GM12891 (cell line): ENCODE results near the gene NLRP1.

Source experiments
- DNase-seq: peaks from one replicate; pipeline ENCODE4 v3.0.0; 2011; ENCODE audit warnings: low spot score; ENCODE audit not compliant: insufficient read length
- FAIRE-seq: peaks from 2 replicates; lab custom pipeline; 2011; peaks lifted over from hg19 to GRCh38; lab: Jason Lieb, UNC
- PAX5 ChIP-seq: IDR thresholded peaks from 2 replicates; pipeline ENCODE4 v1.6.1; 2011; ENCODE audit warnings: low read length, moderate library complexity, mild to moderate bottlenecking; ENCODE audit not compliant: insufficient read depth, severe bottlenecking
- POLR2A ChIP-seq: IDR thresholded peaks from 2 replicates; pipeline ENCODE4 v1.6.1; 2011; ENCODE audit warnings: low read depth, low read length, control low read depth
- POLR2AphosphoS5 ChIP-seq: IDR thresholded peaks from 2 replicates; pipeline ENCODE4 v1.6.1; 2011; ENCODE audit warnings: low read depth, low read length, control low read depth
- POU2F2 ChIP-seq: IDR thresholded peaks from 2 replicates; pipeline ENCODE4 v1.6.1; 2011; ENCODE audit warnings: low read depth, mild to moderate bottlenecking, control low read depth, low read length, moderate library complexity
- SPI1 ChIP-seq: IDR thresholded peaks from 2 replicates; pipeline ENCODE4 v1.6.1; 2011; ENCODE audit warnings: low read depth, low read length, control low read depth
- TAF1 ChIP-seq: IDR thresholded peaks from 2 replicates; pipeline ENCODE4 v1.6.1; 2011; ENCODE audit warnings: low read depth, low read length, control low read depth

The NLRP1 gene

DNA sequence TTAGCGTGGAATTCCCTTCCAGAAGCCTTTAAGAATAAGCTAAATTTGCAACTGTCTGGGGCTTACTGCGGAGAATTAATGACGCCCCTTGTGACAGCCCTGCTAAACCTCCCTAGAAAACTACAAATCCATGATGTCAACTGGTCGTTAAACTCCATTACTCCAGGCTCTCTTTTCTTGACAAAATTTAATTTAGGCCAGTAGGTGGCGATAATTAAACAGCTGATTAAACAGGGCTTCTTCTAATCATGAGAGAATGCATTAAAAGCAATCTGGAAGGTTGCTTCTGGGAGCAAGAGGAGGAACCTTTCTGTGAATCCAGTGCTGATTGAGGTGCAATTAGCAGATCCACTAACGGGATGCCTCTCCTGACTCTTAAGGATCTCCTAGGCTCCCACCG, 8.1 kb upstream of the NLRP1 start:
- TF ChIP-seq POU2F2 = no peak
- TF ChIP-seq PAX5 = no peak
- no peak for TF ChIP-seq POLR2A
- TF ChIP-seq SPI1 = no peak
- no peak for TF ChIP-seq TAF1
- TF ChIP-seq POLR2AphosphoS5 = no peak
- no peak for DNase-seq
- FAIRE-seq = no peak

DNA sequence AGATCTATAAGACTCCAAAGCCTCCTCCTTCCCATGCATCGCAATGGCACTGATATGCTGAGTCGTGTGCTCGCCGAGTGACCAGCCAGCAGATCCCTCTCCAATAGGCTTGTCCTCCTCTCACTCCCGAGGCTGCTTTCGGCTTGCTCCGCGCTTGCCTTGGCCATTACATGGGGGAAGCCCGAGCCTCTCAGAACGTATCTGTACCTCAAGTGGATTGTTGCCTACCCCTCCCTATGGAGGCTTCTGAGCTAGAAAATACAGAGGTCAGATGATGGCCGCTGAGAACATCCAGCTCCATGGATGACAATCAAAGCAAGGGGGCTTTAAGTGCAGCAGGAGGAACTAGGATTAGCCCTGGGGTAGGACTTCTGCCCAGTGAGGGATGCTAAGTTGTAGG, 7.7 kb upstream of the NLRP1 start:
- TF ChIP-seq PAX5 = no peak
- no peak for TF ChIP-seq TAF1
- TF ChIP-seq SPI1 = no peak
- no peak for TF ChIP-seq POLR2A
- no peak for TF ChIP-seq POLR2AphosphoS5
- TF ChIP-seq POU2F2 = no peak
- FAIRE-seq = no peak
- no peak for DNase-seq

DNA sequence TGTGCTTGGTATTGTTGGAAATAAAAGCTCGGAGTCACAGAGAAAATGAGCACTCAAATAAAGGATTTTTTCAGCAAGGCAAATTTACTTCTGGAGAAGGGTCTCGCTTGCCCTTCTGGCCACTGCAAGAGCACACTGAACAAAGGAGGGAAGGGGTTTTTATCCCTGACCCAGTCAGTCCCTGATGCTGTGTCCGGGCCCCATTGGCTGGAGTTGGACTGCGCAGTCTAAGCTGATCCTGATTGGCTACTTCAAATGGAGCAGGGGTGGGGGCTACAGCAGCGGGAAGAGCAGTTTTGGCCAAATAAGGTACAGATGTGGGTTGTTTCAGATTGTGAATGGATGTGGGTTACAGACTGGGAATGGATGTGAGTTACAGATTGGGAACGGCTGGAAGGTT, 4.3 kb upstream of the NLRP1 start:
- DNase-seq = no peak
- TF ChIP-seq TAF1 = no peak
- no peak for TF ChIP-seq SPI1
- FAIRE-seq = no peak

DNA sequence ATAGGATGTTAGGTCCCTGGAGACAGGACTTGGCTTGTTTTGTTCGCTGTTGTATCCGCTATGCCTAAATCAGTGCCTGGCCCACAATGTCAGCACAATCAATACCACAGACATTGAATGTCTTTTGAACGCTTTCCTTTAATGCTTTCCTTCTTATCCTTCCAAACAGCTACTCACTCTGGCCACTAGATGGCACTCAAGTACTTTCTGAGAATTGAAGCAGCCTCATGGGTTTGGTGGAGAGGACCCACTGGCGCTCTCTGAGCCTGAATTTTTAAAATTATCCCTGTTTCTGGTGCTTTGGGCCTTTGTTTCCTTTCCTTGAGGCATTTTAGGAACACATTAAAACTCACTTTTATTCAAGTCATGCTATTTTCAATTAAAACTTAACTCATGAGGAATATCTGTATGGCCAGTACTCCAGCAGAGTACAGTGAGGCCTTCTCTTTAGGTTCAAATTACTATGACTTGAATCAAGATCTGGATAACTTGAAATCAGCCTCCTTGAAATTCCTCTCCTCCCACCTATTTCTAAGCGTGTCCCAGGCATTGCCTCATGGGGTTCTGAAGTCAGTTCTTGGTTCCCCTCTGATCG, 3.2 kb upstream of the NLRP1 start:
- DNase-seq = no peak
- TF ChIP-seq PAX5 (no peak), POU2F2 (no peak), POLR2A (no peak), SPI1 (no peak), TAF1 (no peak)
- peak; percentile 95 for FAIRE-seq

DNA sequence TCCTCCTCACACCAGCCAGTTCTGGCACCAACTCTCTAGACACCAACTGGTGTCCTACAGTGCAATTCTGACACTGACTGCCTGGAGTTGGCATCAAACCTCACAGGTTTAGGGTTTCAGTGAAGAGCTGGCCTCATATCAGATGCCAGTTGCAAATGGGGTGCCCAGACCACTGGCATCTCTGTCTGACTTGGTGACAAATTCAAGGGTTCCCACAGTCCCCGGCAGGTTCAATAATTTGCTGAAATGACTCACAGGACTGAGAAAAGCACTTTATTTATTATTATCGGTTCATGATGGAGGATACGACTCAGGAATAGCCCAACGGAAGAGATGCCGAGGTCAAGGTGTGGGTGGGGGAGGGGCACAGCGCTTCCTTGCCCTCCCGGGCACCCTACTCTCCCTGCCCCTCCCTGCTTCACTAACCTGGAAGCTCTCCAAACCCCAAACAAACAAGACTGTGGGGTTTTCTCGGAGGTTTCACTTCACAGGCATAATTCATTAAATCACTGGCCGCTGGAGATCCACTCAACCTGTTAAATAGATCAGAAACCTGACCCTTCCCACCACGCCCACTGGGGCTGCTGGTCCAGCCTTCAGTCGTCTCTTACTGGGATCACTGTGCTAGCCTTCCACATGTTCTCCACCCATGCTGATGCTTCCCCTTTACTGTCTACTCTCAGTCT, 1.7 kb upstream of the NLRP1 start:
- no peak for DNase-seq

DNA sequence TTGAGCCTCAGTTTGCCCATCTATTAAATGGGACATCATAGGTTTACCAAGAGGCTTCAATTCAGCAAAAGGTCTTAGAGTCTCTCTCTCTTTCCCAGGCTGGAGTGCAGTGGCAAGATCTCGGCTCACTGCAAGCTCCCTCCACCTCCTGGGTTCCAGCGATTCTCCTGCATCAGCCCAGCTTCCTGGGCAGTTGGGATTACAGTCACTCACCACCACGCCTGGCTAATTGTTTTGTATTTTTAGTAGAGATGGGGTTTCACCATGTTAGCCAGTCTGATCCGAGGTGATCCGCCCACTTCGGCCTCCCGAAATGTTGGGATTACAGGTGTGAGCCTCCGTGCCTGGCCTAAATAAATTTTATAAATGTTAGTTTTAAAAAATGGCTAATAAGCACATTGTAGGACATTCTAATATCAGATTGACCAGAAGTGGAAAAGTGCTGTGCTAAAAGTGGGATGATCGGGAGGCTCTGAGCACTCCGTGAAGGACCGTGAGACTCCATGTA, 1.0 kb upstream of the NLRP1 start:
- DNase-seq (no peak), FAIRE-seq (no peak)
- no peak for TF ChIP-seq SPI1
- no peak for TF ChIP-seq POLR2A
- TF ChIP-seq POU2F2 = no peak
- TF ChIP-seq POLR2AphosphoS5 = no peak

More for the DNA sequence above, 1.7 kb upstream of the NLRP1 start:
- no peak for FAIRE-seq
- TF ChIP-seq POLR2A (no peak), PAX5 (no peak), SPI1 (no peak), POU2F2 (no peak), POLR2AphosphoS5 (no peak), TAF1 (no peak)

DNA sequence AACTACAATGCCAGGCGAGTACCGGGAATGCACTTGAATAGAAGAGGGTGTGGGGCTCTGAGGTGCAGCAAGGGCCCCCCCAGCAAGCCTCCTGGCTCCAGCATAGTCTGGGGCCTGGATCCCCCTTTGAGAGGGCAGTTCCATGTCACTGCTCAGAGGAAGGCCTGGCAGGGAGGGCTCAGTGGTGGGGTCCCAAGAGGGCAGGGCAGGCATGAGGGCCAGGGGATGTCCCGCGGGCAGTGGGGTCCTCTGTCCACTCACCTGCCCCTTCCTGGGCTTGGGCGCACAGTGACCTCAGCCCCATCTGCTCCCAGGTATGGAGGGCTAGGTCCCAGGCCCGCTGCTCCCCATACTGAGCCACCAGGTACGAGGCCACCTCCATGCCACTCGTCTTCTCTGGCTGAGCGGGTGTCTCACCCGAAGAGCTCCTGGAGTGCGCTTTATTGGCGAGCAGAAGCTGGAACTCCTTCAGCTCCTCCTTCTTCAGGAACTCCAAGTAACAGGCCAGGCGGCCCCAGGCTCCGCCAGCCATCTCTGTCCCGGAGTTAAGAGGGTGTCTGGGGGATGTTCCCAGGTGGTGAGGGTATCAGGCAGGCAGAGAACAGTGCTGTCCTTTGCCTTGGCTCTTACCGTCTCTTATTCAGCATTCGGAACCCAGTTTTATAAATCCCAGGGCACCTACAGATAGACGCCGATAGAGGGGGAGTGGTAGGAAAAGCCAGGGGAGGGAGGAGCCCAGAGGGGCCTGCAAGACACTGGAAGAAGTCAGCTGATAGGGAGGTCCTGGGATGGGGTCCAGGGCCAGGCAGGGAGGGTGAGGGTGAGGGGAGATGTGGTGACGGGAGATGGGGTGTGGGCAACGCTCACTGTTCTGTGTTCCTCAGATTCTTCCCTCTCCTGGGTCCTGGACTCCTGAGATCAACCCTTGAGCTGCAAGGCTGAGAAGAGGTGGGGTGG, 605 bp downstream of the NLRP1 start:
- DNase-seq = no peak
- TF ChIP-seq TAF1 (no peak), SPI1 (no peak), POU2F2 (no peak), POLR2AphosphoS5 (no peak), PAX5 (no peak), POLR2A (no peak)
- no peak for FAIRE-seq

DNA sequence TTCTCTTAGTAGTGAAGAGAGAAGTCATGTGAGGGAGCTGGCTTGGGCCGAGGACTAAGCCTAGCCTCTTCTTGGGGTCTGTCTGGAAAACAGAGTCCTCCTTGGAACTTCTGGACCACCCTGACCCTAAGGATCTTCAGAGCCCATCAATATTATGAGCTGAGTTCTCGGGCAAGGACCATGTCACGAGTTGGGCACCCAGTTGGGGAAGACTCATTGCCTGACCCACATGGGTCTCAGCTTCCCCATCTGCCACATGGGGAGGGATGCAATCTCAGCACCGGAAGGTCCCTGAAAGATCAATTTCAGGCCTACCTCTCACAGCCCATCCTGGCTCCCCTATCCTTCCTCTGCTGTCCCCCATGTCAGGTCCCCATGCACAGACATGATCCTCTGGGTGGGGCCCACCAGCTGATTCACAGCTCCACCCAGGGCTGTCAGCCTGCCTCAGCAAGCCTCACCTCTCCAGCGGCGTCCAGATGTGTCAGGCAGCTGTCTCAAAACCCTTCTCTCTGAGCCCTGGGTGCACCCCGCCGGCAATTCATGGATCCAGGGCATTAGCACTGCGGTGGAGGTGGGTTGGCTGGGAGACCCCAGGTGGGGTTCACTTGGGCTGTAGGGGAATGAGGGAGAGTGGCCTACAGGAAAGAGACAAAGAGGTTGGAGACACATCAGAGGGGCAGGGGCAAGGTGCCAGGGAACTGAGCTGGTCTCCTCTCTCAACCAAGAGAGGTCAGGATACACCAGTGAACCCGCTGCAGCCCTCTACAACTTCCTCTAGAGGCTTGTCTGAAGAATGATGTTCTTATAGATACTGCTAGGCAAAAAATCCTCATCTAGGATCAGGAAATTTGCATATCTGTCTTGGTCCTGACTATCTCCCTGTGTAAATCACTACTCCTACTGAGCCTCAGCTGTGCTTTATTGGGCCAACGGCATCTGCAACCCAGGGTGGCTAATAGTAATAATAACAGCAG, 1.8 kb downstream of the NLRP1 start:
- DNase-seq (no peak), FAIRE-seq (no peak)
- no peak for TF ChIP-seq POLR2A
- TF ChIP-seq POLR2AphosphoS5 = no peak
- no peak for TF ChIP-seq PAX5
- no peak for TF ChIP-seq TAF1
- no peak for TF ChIP-seq SPI1
- TF ChIP-seq POU2F2 = no peak
